Right cardiac atrium (tissue), 5 donors: ENCODE data around the gene ARAP3. TPM values are rescaled to one million over a fixed set of nuclear protein-coding genes. Genes with fewer than 3 reads are reported as not detected.
"Not testable (repeated sequence)": the region's sequence is repeated elsewhere in the genome, so short reads cannot be mapped to it uniquely, and the experiment has no call there.

ENCODE experiments used
- ATAC-seq, 2 donors: fragments of 200-7000 bp; cut with Tn5 transposase; one replicate each; pipeline versions ENCODE4 v1.8.0 to v1.9.1; 2020; ENCODE audit warnings: moderate library complexity in 2 of 2, mild to moderate bottlenecking in 1 of 2
- DNase-seq, 3 donors: peaks; one replicate each; pipeline ENCODE4 v3.0.0-alpha.2; 2020
- H3K27ac ChIP-seq: one replicate; pipeline ENCODE4 v1.5.1; 2013; ENCODE audit warnings: mild to moderate bottlenecking, low read length, control low read depth, moderate library complexity
- H3K27me3 ChIP-seq: one replicate; pipeline ENCODE4 v1.6.1; 2013; ENCODE audit not compliant: control insufficient read depth, insufficient read depth
- H3K4me1 ChIP-seq: one replicate; pipeline ENCODE4 v1.6.1; 2013; ENCODE audit warnings: low read length; ENCODE audit not compliant: control insufficient read depth, insufficient read depth
- H3K4me3 ChIP-seq: one replicate; pipeline ENCODE4 v1.5.1; 2013; ENCODE audit warnings: low read length, control low read depth
- H3K9me3 ChIP-seq: one replicate; pipeline ENCODE4 v1.6.1; 2013; ENCODE audit warnings: low read length; ENCODE audit not compliant: control insufficient read depth
- WGBS: extraction: QIAGEN DNeasy Blood & Tissue Kit; methylation state at CpG from one replicate; pipeline ENCODE4 v1.1.7; 2013; 5-methylcytosine and 5-hydroxymethylcytosine counted together
- intact Hi-C, 4 donors: fragments of 100-400 bp; cut with DNase I; formaldehyde crosslinking; loops; one replicate each; pipeline versions ENCODE4 v1.11.0 to v1.14.0; 2022 to 2023
- long read RNA-seq, 4 donors: library from polyadenylated mRNA; unstranded; transcript quantifications; one replicate each; pipeline ENCODE4 v2.0.0, GENCODE V29; 2020 to 2021
- polyA plus RNA-seq: library from polyadenylated mRNA; stranded (reverse); fragments of 200-250 nt; gene quantifications from one replicate; pipeline ENCODE4 v1.2.3, GENCODE V29; 2013
- total RNA-seq, 4 donors: library from RNA; stranded (reverse); fragmentation: NEBNext Ultra II Directional; extraction: Animal tissue kit (Norgen Biotek cat#: 25700); gene quantifications; one replicate each; pipeline ENCODE4 v1.2.1, GENCODE V29; 2021
- donor health status: healthy with polysubstance abuse.
- donor health status: DM: no; HTN: yes; CAD: no.
- donor health status: DM: no; HTN: no; CAD: no.
- donor health status: DM: no; HTN: yes; CAD: no; lungs with severe emphysema.
- donor health status: DM: yes; HTN: yes; CAD: no.

Gene ARAP3
- 10 to 100 TPM; 13.6 to 18.8 (median 17.4) TPM for total RNA-seq
- 12.4 TPM for polyA plus RNA-seq
- long read RNA-seq, donor 1, partial matches to known transcripts = 11 of 14 reads
- long read RNA-seq, donor 1, other reads (novel, unspliced or antisense) = 3 of 14 reads
- long read RNA-seq, donor 2, full-length matches to known transcripts = 1 of 7 reads
- long read RNA-seq, donor 2, partial matches to known transcripts = 3 of 7 reads
- long read RNA-seq, donor 2, other reads (novel, unspliced or antisense) = 3 of 7 reads
- long read RNA-seq, donor 3, partial matches to known transcripts = 3 of 4 reads
- long read RNA-seq, donor 3, other reads (novel, unspliced or antisense) = 1 of 4 reads
- long read RNA-seq, donor 4, partial matches to known transcripts = 2 of 5 reads
- long read RNA-seq, donor 4, other reads (novel, unspliced or antisense) = 3 of 5 reads

DNA sequence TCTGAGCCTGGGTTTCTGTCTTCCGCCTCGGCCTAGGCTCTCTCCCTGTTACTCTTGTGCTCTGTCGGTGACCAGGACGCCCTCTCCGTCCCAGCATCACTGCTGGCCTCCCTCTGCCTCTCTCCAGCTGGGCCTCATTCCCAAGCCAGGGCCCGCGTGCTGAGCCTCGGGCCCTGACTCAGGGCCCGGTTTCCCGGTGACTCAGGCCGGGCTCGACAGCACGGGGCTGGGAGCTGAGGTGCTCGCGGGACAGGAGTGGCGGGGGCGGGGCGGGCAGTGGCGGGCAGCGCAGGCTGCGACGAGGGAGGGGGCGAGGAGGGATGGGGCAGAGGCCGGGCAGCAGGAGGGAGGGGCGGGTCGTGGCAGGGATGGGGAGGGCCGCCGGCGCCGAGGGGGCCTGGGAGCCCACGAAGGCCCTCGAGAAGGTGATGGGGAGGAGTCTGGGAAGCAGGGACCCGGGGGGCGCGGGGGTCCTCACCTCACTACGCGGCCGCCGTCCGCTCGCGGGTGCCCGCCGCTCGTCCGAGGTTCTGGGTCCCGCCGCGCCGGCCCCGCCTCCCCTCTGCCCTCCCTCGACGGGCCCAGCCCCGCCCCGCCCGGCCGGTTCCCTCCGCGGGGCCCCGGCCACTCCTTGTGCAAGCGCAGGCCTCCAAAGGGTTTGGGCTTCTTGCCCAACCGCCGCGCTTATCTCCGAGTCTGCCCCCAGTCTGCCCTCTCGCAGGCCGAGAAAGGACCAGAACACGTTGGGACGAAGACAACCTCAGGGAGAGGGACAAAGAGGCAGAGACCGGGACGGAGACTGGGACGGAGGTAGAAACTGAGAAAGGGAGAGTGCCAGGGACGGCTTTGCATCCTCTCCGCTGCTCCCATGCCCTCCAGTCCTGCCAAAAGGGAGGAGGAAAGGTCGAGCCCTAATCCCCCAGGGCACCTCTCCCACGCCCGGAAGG is at the start of gene ARAP3:
Gene ARAP3, minus strand, starts transcription at position 536 of the 947 bp plus-strand sequence. CDS start 1,744 bp downstream, outside the sequence.
- Histone ChIP-seq H3K4me1 (no peaks in the 10 kb centered on the region), H3K27ac (peak within 1 kb of the TSS; percentile 42), H3K27me3 (no peaks in the 10 kb centered on the region), H3K9me3 (no peaks in the 10 kb centered on the region), H3K4me3 (peak within 1 kb of the TSS; percentile 58)
- peak; percentile 89 to 93 for ATAC-seq
- intact Hi-C loops = loop anchor here in 1 of 4 donors (5.0 kb wide), 1 partner anchor 270 kb away; no protein-coding TSS in a partner anchor
- peak; percentile 94 to 97 (median 96) for DNase-seq
- 4% methylated on average over 77 of the region's 77 CpGs for WGBS

DNA sequence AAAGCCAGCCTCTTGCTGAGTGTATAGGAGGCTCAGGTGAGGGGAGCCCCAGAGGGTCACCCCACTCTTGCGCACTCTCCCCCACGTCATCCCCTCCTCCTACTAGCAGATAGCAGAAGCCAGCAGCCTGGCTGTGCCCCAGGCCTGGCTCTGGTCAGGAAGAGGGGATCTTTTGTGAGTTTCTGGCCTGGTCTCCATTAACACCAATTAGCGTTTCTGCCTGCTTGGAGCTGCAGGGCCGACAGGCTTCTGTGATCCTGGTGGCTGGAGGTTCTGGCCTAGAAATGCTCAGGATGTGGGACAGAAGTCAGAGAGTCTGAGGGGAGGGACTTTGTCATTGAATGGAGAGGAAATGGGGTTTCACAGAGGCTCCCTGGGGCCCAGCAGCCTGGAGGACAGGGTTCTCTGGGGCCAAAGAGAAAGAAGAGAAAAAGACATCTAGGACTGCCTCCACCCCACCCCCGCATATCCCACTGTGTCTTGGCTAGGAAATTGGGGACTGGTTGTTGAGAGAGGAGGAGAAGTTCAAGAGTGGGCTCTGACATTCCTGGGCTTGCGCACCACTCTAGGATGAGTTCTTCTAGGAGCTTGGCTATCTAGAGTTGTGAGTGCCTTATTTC is 47.5 kb upstream of the ARAP3 start:
- H3K4me3 ChIP-seq = no peak overlapping the region
- WGBS = 48% methylated on average over 6 of the region's 6 CpGs

DNA sequence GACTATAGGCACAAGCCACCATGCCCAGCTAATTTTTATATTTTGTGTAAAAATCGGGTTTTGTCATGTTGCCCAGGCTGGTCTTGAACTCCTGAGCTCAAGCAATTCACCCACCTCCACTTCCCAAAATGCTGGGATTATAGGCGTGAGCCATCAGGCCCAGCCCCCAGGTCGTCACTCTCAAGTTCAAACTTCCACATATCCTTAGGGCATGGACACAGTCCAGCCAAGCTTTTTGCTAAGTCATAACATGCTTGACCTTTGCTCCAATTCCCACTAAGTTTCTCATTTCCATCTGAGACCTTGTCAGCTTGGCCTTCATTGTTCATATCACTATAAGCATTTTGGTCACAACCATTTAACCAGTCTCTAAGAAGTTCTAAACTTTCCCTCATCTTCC is 43.9 kb upstream of the ARAP3 start:
- ATAC-seq = no peak
- H3K27me3 ChIP-seq = no peaks in the 10 kb centered on the region
- intact Hi-C loops = no loop called here
- 68% methylated on average over 3 of the region's 3 CpGs for WGBS
- no peaks in the 10 kb centered on the region for H3K9me3 ChIP-seq
- no peaks in the 10 kb centered on the region for H3K4me1 ChIP-seq
- no peak for DNase-seq
- H3K27ac ChIP-seq = no peak overlapping the region
- no peak overlapping the region for H3K4me3 ChIP-seq

More for the DNA sequence above, 47.5 kb upstream of the ARAP3 start:
- Histone ChIP-seq H3K27me3 (no peaks in the 10 kb centered on the region), H3K4me1 (no peaks in the 10 kb centered on the region), H3K27ac (no peak overlapping the region), H3K9me3 (no peaks in the 10 kb centered on the region)
- ATAC-seq (no peak), DNase-seq (no peak)
- intact Hi-C loops = no loop called here

DNA sequence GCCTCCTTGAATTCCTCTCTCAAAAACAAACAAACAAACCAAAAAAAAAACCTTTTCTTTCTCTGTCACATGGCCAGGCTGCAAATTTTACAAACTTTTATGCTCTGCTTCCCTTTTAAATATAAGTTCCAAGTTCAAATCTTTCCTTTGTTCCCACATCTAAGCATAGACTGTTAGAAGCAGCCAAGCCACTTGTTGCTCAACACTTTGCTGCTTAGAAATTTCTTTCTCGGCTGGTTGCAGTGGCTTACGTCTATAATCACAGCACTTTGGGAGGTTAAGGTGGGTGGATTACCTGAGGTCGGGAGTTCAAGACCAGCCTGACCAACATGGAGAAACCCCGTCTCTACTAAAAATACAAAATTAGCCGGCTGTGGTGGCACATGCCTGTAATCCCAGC is 43.1 kb upstream of the ARAP3 start:
- 88% methylated on average over 5 of the region's 5 CpGs for WGBS
- H3K9me3 ChIP-seq, H3K4me1 ChIP-seq, ATAC-seq, H3K27ac ChIP-seq, DNase-seq, H3K27me3 ChIP-seq, intact Hi-C loops, H3K4me3 ChIP-seq: not testable (repeated sequence)

- Histone ChIP-seq H3K27ac (no peak overlapping the region), H3K4me1 (no peaks in the 10 kb centered on the region), H3K27me3 (no peaks in the 10 kb centered on the region), H3K4me3 (no peak overlapping the region), H3K9me3 (no peaks in the 10 kb centered on the region)
- ATAC-seq = no peak
- no peak for DNase-seq
- intact Hi-C loops = no loop called here
These were observed 40.2 kb upstream of the ARAP3 start for GRCh38 chr5:141722266-141722665.

DNA sequence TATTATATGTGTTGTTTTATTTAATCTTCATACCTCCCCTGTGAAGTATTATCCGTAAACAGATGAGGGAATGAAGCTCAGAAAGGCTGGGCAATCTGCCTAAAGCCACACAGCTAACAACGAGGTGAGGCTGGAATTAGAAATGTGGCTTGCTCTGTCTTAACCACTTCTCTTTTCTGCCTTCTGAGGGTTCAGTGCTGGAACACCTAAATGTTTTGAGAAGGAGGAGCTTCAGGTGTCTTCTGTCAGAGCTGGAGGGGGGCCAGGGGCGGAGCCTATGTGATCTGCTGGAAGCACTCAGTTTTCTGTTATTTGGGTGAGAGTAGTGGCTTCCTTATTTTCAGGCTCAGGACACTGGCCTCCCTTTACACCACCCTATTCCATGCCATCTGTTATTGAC is 35.0 kb upstream of the ARAP3 start:
- Histone ChIP-seq H3K4me1 (no peaks in the 10 kb centered on the region), H3K27ac (no peak overlapping the region), H3K4me3 (no peak overlapping the region), H3K9me3 (no peaks in the 10 kb centered on the region), H3K27me3 (no peaks in the 10 kb centered on the region)
- intact Hi-C loops = loop anchor here in 1 of 4 donors (10.0 kb wide), 1 partner anchor 98 kb away; no protein-coding TSS in a partner anchor
- no peak for ATAC-seq
- WGBS = 69% methylated on average over 3 of the region's 3 CpGs
- no peak for DNase-seq

GRCh38 chr5:141716468-141716867 is 34.4 kb upstream of the ARAP3 start:
- Histone ChIP-seq H3K4me1 (no peaks in the 10 kb centered on the region), H3K9me3 (no peaks in the 10 kb centered on the region), H3K27me3 (no peaks in the 10 kb centered on the region), H3K27ac (no peak overlapping the region), H3K4me3 (no peak overlapping the region)
- DNase-seq (no peak), ATAC-seq (no peak)
- WGBS = 82% methylated on average over 3 of the region's 3 CpGs
- intact Hi-C loops = loop anchor here in 1 of 4 donors (10.0 kb wide), 1 partner anchor 98 kb away; no protein-coding TSS in a partner anchor

- 39% methylated on average over 3 of the region's 3 CpGs for WGBS
These were observed 34.0 kb upstream of the ARAP3 start for GRCh38 chr5:141716009-141716408.

DNA sequence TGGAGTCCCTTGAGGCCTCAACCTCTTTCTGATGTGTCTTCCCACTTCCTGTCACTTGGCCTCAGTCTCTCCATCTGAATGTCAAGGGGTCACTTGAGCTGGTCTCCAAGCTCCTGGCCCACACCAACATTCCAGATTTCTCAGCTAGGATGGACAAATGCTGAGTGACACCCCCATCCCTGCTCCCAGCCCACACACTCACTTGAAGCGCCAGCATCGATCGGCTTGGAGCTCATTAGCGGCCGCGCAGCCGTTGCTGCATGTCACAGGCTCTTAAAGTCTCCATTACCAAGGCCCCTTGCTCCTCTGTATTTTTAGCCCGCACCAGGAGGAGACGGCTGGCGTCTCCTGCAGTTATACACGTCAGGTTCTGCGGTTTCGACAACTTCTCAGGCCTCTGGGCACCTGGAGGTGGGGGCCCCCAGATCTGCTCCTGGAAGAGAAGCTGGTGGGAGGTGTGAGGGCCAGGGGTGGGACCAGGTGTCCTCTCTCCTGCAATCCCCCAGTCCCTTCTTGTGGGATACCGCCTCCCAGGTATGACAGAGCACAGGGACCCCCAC is 33.4 kb upstream of the ARAP3 start:
- no peaks in the 10 kb centered on the region for H3K9me3 ChIP-seq
- no peak overlapping the region for H3K4me3 ChIP-seq
- no peaks in the 10 kb centered on the region for H3K27me3 ChIP-seq
- ATAC-seq (no peak), DNase-seq (no peak)
- 65% methylated on average over 14 of the region's 14 CpGs for WGBS
- no peaks in the 10 kb centered on the region for H3K4me1 ChIP-seq
- intact Hi-C loops = loop anchor here in 1 of 4 donors (10.0 kb wide), 1 partner anchor 99 kb away; no protein-coding TSS in a partner anchor
- no peak overlapping the region for H3K27ac ChIP-seq

More at GRCh38 chr5:141716009-141716408, 34.0 kb upstream of the ARAP3 start:
- intact Hi-C loops = loop anchor here in 1 of 4 donors (10.0 kb wide), 1 partner anchor 99 kb away; no protein-coding TSS in a partner anchor
- Histone ChIP-seq H3K4me1 (no peaks in the 10 kb centered on the region), H3K27ac (no peak overlapping the region), H3K9me3 (no peaks in the 10 kb centered on the region), H3K27me3 (no peaks in the 10 kb centered on the region), H3K4me3 (no peak overlapping the region)
- no peak for ATAC-seq
- no peak for DNase-seq

DNA sequence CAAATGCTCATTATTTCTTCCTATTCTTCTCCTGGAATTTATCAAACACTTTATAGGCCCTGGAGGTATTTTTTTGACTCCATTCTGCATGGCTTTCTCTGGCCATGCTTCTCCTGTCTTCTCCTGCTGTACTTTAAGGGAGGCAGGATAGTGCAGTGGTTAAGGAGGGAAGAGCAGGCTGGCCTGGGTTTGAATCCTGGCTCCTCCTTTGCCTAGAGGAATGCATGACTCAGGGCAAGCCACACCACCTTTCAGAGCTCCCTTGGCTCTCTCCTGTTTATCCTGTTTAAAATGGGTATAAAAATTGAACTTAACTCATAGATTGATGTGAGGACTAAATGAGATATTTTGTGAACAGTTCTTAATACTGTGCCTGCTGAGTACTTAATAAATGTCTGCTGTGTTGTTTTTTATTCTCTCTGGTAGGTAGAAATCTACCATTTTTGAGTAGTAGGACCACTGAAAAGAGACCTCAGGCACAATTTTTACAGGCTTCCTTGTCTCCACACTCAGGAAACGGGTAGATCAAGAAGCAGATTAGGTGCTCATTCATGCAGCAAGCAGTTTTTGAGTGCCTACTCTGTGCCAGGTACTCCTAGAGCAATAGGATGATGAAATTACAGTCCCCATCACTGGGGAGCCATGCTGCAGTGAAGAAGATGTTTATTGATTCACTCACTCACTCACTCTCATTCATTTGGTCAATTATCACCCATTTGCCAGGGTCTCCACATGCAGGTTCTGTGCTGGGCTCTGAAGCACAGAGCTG is 32.7 kb upstream of the ARAP3 start:
- no peak overlapping the region for H3K27ac ChIP-seq
- DNase-seq = no peak
- no peaks in the 10 kb centered on the region for H3K9me3 ChIP-seq
- no peaks in the 10 kb centered on the region for H3K27me3 ChIP-seq
- H3K4me1 ChIP-seq = no peaks in the 10 kb centered on the region
- intact Hi-C loops = loop anchor here in 1 of 4 donors (10.0 kb wide), 1 partner anchor 100 kb away; no protein-coding TSS in a partner anchor
- 61% methylated on average over 1 of the region's 1 CpG for WGBS
- no peak for ATAC-seq
- H3K4me3 ChIP-seq = no peak overlapping the region
